ENCODE measurements around the gene IDS. TPM values are rescaled to one million over a fixed set of nuclear protein-coding genes. Genes with fewer than 3 reads are reported as not detected.

IDS gene
- total RNA-seq, 1 donor from 2014 or later: 24.2 TPM

GRCh38 chrX:149462849-149463248 lies 42.3 kb downstream of the IDS start:
- no peak for DNase-seq (ENCODE audit: low read depth in 2 of 2)

- DNase-seq (ENCODE audit: low read depth in 2 of 2): no peak
Observed at GRCh38 chrX:149461746-149462145, 43.4 kb downstream of the IDS start.

DNA sequence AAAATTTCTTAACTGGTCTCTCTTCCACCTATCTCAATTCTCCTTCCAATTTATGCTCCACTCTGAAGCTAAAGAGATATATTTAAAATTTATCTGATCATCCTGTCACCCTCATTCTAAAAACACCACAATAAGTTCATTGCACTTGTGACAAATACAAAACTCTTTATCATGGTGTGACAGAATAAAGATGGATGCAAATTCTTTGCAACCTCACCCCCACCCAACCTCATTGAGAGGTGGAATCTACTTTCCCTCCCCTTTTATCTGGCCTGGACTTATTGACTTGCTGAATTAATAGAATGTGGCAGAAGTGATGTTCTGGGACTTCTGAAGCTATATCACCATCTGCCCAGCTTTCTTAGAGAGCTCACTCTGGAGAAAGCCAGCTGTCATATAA lies 46.5 kb downstream of the IDS start:
- no peak for DNase-seq (ENCODE audit: low read depth in 2 of 2)

DNA sequence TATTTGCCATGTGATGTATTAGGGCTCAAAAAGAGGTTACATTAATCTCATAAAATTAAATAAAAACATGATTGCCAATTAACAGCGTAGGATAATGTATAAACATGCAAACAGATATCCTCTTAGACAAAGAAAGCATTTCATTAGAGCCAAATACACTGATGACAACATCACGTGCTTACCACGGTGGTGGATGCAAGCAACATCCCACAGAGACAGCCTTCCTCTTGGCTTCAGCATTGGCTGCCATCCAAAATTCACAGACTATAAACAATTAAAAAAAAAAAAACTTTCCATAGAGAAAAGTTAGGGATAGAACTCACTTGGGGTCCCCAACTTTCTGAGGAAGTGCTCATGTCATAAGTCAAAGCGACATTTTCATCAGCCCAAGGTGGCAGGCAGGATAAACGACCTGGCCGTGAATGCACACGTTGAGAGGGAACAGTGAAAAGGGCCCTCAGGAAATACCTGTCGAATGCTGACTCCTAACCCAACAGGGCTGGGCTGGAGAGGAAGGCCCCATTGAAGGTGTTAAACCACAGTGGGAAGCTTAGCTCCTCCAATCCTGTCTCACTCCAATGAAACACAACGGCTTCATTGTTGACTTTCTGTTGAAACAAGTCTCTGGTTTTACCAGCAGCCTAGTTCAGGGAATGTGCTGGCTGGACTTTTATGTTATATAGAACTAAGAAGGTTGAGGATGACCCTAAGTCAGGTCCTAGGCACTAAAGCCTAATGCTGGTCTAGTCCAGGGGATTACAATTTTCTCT lies 48.4 kb downstream of the IDS start:
- peak in 1 of 2 donors; percentile 82 for DNase-seq (ENCODE audit: low read depth in 2 of 2)

- no peak for DNase-seq (ENCODE audit: low read depth in 2 of 2)
Observed at GRCh38 chrX:149455934-149456333, 49.2 kb downstream of the IDS start.

DNA sequence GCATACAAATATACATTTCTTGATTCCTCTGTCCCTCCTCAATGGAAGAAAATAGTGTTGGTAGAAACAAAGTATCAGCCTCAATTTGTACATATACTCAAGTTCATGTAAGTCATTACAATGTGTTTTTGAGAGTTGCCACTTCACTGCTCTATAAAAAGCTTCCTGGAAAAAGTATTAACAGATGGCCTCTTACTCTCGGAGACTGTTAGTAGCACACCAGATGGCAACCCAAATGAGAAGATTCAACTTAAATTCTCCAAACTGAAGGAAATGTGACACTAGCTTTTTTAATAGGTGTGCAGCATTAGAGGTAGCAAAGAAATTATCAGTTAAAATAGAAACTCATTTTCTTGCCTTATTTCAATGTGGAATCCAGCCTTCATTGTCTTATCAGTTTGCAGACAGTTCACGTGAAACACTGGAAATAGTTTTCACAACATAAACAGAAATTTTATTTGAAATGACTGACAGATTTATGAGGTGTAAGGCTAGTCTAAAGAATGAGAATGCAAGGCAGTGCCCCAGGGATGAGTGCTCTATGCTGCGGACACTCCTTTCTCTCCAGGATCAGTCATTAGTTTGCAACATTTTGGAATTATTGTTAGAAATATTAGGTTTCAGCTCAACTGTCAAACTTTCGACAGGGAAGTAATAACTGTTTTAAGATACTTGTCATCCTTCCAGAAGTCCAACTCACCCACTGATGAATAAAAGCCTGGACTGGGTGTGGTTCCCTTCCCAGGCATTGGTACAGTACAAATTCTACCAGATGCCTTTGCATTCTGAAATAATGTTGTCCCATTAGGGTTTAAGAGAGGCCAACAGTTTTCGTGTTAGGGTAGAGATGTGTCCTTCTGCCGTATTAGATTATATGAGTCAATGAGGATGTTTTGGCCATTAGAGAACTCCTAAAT lies 50.9 kb downstream of the IDS start:
- peak in 1 of 2 donors; percentile 38 for DNase-seq (ENCODE audit: low read depth in 2 of 2)

GRCh38 chrX:149453030-149453429 lies 52.1 kb downstream of the IDS start:
- DNase-seq (ENCODE audit: low read depth in 2 of 2): peak; percentile 43 to 67

DNA sequence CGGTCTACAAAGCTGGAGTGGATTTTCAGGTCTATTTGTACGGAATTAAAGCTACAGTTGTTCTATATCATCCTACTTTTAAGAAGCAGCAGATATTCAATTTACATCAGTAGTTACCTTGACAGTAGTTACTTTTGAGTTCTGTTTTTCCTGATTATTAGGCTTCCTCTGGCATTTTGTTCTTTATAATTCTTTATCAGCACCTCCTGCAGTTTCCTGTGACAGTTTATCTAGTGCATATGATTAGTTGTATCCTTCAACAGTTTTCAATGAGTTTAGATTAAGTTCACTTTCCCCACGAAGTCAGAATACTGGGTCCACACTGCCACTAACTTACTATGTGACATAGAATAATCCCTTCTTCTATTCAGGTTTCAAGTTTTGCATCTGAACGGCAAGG lies 71.7 kb downstream of the IDS start:
- DNase-seq (ENCODE audit: low read depth in 2 of 2): no peak

DNA sequence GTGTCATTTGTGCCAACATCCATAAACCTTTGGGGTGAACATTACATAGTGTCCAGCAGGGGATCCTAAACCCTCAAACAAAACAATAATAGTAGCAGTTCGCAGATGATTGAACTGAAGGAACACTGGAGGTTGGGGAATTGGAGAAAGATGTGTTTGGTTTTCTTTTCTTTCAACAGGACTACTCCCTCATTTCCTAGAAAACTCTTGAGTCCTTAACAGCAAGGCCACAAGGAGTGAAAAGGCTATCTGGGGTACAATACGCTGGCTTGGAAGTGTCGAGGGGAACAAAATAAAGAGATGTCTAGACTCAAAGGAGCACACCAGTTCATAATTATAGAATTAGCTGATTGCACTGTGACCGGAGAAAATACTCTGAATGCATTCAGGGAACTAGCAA lies 72.1 kb downstream of the IDS start:
- DNase-seq (ENCODE audit: low read depth in 2 of 2): no peak

Other genes starting within 250 kb of the IDS start
- 10.0 and 13.3 TPM in 2 replicates for gene EOLA1, start 35.7 kb upstream of the IDS start, total RNA-seq
- not detected in 2 replicates for gene HSFX3, start 44.6 kb upstream of the IDS start, total RNA-seq
- gene MAGEA9B, start 82.2 kb upstream of the IDS start, total RNA-seq: not detected in 2 replicates
- gene HSFX2, start 90.0 kb upstream of the IDS start, total RNA-seq: 0.22 and 0.40 TPM in 2 replicates
- 12.7 and 16.8 TPM in 2 replicates for gene TMEM185A, start 126.5 kb upstream of the IDS start, total RNA-seq
- gene MAGEA11, start 206.8 kb upstream of the IDS start, total RNA-seq: under 0.01 TPM in 1 of 2 replicates, not detected in the other

Data from lung microvascular endothelial cell (primary cell).